GM18907 (cell line): ENCODE results near the gene GCLC.

ENCODE experiments used
- ATAC-seq: cut with Tn5 transposase; IDR thresholded peaks from one replicate; pipeline ENCODE4 v1.9.1; 2021; ENCODE audit warnings: mild to moderate bottlenecking, moderate library complexity; ENCODE audit not compliant: unreplicated experiment

Gene GCLC

DNA sequence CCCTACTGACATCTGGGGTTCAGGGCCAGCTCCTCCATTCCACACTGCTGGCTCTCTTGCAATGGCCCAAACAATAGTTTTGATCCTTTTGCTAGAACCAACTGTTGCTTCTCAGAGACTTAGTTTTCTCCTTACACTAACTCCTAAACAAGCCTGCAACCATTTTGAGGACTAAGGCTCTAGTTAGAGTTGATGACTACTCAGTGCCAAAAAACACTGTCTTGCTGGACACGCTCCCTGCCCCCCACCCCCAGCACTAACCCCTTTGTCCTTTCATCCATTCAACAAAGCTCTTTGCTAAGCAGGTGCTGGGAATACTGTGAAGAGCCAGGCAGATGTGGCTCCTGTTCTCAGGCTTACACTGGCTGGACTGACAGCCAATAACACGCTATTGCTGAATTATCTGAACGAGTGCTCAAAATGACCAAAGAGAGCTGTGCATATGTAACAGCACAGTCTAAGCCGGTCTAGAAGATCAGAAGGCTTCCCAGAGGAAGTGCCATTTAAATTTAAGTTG is 17.6 kb downstream of the GCLC start:
- no peak for ATAC-seq

DNA sequence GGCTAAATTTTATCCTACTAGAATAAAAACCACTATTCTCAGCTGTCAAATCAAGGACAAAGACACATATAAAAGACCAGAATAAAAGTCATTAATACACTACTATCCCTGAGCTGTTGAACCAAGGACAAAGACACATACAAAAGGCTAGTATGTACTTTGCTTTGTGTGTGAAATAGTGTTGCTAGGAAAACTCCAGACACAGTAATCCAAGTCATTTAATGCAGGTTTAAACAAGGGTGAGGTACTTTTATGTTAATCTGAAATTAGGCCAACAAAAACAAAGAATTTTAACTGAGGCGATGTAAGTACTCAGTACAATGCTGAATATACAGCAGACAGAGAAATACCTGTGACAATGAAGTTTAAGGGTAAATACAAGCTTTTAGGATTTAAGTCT is 18.9 kb downstream of the GCLC start:
- ATAC-seq, result no peak

DNA sequence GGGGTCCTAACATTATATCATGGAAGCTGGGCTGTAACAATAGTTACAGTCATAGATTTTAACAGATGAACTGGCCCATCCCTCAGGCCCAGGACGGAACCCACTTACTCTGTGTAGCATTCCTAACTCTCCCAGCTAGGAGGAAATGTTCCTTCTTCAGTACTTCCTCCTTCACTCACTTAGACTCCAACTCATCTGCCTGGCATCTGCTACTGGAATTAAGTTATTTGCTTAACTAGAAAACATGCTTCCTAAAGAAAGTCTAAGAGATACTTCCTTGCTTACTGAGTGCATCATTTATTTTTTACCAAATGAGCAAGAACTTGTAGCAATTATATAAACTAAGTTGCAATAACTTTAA is 20.5 kb downstream of the GCLC start:
- no peak for ATAC-seq

DNA sequence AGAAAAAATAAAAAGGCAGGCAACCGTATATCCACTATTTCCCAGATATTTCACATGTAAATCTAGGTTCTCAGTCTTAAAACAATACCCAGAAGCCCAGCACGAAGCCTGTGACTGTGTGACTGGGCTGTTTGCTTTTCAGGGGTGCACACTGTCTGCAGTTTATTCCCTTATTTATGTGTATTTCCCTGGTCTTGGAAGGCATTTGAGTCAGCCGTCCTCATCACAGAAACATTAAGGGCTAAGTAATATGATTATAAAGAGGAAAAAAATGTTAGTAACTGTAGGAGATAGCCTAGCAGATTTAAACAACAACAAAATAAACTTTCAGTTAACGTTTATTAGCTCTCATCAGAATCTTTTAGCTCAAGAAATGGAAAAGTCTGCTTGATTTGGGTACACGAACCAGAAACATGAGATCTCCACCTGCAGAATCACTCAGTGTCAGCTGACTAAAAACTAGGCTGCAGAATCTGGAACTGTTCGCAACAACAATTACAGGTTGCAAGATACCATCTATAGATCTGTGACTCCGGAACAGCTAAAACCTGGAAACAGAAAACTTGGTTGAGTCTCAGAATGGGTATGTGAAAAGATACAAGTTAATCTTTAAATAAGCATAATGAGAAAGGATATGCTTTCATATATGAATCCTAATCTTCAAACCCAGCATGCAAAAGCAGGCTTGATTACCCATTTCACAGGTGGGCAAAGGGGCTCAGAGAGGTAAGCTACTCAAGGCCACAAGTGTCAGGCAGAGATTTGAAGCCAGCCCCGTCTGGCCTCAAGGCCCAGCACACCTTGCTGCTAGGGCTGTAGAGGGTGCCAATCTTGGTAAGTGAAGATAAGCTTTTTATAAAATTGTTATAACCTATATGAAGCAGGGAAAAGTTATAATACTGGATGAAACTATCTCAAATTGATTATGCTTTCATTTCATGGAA is 21.1 kb downstream of the GCLC start:
- no peak for ATAC-seq

DNA sequence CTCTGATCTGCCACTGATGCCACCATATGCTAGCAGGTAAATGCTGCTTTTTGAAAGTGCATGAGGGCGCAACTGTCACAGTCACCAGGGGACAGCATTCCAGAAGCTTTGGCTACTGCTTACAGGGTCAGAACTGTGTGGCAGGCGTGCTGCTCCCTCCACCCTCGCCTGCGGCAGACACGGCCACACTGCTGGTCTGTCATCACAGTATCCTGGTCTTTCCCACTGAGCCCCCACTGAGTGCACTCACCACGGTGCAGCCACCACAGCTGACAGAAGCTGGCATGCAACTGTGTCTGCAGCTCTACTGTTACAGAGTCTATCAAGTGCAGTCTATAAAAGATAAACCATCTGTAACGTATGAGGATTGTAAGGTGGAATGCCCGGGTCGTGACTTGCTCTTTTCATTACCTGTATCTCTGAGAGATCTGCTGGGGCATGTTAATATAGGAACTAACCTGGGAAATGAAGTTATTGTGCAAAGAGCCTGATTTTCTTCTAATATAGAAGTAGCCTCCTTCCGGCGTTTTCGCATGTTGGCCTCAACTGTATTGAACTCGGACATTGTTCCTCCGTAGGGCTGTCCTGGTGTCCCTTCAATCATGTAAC is 24.5 kb downstream of the GCLC start:
- ATAC-seq, result no peak

DNA sequence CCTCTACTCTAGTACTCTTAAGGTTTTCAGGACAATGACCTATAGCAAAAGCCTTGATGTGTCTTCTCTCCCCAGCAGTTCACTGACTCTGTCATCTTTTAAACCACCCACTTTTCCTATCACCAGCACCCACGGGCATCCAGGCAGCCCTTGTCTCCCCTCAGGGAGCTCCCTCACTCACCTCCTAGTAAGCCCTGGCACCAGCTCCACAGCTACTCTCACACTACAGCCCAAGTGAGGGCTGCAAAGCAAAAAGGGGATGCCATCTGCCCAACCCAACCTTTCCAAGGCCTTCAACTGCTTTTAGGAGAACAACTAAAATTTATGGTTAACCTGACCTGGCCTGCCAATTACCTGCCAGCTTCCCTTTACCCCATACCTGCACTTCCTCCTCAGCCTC is 26.0 kb downstream of the GCLC start:
- no peak for ATAC-seq

DNA sequence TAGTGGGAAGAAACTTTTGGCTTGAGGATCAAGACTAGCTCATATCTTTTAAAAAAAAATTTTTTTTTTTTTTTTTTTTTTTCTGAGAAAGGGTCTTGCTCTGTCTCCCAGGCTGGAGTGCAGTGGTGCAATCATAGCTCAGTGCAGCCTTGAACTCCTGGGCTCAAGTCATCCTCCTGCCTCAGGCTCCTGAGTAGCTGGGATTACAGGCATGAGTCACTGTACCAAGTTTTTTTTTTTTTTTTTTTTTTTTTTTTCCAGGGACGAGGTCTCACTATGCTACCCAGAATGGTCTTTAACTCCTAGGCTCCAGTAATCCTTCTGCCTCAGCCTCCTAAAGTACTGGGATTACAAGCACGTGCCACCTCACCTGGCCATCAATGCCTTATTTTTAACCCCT is 27.9 kb downstream of the GCLC start:
- no peak for ATAC-seq

DNA sequence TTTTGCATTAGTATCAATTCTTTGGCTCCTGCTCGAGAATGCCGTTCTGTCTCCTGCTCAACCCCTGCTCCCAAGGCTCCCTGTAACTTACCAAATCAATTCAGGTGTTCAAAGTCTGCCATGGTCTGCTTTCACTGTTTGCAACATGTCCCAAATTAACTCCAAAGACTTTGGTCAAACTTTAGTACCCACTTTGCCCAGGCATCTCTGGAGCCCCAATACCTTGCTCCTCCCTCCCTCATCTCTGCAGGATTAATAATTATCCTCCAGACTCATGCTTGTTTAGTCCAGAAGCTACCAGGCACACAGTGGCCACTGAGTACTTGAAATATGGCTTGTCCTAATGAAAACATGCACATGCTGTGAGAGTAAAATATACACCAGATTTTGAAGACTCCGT is 30.2 kb downstream of the GCLC start:
- ATAC-seq, result no peak

DNA sequence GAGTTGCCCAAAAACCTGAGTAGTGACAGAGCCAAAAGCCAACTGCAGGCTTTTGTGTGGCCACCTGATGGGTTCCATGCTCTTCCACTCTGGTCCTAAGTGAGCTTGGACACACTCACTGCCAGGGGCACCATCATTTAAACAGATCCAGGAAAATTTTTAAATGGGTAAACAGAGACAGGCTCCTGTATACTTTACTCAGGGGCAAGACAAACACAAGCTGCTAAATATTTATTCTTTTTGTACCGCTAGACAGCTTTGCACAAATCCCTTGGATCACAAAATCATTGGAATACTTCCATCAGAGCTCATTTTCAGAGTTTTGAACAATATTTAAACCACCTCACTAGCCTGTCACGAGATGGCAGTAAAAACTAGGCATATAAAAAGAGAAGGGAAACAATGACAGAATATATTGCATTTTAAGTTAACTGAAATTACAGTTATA is 31.4 kb downstream of the GCLC start:
- ATAC-seq, result no peak

DNA sequence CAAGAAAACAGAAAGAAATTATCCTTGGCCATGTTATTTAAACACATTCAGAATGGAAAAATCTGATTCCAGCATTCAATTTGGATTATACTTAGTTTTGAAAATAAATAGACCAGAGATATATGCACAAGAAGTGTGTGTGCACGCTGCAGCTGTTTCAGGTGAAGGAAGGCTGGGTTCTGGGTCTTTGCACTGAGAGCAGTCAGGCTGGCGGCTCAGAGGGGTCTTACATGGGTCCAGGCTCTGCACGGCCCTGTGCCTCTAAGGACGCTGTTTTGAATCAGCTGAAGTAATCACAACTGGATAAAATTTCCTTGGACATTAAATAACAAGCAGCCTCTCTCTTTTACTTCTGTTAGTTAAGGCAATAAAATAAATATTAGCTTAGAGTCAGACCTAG is 31.8 kb downstream of the GCLC start:
- ATAC-seq, result no peak

DNA sequence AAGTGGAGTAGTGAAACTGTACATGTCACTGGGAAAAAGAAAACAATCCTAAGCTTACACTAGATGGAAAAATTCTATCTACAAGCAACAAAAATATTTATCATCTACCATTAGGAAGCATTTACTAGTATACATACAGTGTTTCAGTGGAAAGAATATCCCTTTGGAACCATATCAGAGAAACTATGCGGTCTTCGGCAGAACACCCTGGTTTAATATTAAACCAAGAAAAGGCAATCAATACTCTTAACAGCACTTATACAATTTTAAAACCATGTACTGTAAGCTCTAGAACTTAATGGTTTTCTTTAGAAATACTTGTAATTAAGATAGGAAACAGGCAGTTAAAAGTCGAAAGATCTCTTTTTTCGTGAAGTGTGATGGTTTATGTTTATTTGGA is 32.3 kb downstream of the GCLC start:
- ATAC-seq, result no peak

DNA sequence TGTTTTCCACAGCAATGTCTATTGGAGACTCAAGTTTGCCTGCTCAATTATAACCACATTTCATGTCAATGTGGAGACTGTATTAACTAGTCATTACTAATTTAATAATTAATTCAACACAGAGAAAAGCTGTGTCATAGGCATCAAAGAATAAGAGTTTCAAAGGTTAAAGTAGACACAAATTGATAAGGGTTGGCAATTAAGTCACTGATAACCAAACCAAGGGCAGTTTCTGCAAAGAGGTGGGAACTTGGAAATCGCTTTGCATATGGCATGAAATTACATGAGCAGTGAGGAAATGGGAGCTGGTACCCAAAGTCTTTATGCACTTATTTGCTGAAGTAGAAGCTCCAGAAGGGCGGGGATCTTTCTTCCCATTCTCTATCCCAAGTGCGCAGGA is 34.2 kb downstream of the GCLC start:
- ATAC-seq, result no peak

DNA sequence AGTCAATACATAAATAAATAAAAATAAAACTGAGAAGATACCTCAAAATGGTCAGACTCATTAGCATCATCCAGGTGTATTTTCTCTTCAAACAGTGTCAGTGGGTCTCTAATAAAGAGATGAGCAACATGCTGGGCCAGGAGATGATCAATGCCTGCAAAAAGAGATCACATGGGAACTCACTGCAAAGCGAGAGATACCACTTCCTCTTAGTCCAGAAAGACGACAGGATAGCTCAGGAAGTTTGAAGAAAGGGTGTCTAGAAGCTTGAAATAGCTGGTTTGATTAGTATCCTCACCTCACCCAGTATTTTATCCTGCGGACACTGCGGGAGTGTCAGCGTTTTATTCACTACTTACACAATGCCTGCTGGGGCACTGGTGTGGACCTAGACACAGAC is 38.0 kb downstream of the GCLC start:
- no peak for ATAC-seq

DNA sequence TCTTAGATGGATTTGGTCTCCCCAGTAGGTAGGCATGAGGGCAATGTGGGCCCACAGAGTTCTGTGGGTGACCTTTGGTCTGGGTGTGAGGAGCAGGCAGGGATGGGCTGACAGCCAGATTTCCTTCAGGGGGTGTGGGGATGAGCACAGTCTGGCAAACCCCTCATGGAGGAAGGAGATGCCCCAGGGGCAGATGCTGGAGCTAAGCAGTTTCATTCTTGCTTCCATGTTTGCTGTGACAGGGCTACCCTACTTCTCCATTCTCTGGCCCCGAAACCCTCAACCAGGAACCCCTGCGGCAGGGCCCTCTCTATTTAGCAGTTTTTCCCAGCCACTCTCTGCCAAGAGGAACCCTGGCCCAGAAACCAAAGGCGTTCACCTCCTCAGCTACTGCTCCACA is 40.4 kb downstream of the GCLC start:
- no peak for ATAC-seq

DNA sequence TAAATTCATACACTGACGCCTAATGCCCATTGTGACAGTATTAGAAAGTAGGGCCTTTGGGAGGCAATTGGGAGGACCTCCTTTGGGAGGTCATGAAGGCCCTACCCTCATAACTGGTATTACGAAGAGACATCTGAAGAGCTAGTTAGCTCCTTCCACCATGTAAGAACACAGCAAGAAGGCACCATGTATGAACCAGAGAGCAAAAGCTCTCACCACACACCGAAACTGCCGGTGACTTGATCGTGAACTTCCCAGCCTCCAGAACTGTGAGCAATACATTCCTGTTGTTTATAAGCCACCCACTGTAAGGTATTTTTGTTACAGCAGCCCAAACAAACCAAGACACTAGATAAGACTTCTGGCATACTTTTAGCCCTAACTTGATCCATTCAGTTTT is 41.8 kb downstream of the GCLC start:
- no peak for ATAC-seq

DNA sequence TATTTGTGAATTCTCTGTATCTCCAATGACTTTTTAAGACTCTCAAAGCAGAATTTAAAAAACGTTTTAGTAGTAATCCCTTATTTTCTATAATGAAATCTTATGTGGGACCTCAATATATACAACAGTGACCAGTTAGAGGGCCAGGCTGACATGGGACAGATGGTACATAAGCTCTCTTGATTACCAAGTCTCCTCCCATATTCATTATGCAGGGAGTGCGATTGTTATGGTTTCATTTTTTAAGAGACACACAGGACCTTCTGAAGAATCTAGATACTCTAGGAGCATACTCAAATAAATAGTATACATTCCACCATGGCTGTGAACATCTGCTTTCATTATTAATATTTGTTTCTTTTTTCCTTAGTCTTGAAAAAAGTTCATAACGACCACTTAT is 43.5 kb downstream of the GCLC start:
- no peak for ATAC-seq

DNA sequence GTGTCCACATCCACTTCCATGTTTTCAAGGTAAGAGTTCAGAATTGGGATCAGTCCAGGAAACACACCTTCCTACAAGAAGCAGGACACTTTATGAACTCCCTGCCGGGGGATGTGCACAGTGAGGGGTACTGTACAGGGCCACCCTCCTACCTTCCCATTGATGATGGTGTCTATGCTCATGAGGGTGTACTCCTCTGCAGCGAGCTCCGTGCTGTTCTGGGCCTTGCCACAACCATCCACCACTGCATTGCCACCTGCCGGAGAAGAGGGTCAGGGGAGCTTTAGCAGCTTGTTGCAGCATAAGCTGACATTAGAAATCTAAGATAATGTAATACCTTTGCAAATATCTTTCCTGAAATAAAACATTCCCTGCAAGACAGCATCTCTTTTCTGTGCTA is 44.8 kb downstream of the GCLC start:
- no peak for ATAC-seq

DNA sequence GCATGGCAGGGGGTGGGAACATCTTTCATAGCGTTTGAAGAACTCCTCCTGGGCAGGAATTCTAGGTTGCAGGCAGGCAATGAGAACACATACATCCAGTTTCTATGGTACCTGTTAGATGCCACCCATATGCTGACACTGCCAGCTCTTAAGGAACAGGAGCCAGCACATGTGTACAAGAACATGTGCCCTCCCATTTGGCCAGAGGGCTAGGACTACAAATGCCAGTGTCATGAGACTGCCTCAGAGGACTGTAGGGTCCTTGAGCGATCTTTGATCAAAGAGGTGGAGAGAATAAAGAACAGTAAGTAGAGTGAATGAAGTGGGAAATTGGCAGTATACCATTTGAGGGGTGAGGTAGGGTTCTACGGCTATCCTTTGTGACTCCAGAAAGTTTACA is 45.8 kb downstream of the GCLC start:
- ATAC-seq, result no peak

DNA sequence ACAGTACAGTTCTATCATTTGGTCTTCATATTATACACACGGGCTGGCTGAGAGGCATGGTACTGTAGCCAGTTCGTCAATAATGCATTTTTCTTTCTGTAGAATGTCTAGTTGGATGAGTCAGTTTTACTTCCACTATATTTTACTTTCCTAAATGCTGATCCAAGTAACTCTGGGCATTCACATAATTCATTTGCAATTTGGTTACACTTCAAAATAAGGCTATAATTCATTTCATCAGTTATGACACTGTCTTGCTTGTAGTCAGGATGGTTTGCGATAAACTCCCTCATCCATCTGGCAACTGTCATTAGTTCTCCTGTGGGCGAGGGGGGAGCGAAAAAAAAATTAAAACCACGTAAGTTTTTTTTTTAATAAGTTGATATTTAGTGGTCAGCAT is 46.3 kb downstream of the GCLC start:
- ATAC-seq, result no peak

DNA sequence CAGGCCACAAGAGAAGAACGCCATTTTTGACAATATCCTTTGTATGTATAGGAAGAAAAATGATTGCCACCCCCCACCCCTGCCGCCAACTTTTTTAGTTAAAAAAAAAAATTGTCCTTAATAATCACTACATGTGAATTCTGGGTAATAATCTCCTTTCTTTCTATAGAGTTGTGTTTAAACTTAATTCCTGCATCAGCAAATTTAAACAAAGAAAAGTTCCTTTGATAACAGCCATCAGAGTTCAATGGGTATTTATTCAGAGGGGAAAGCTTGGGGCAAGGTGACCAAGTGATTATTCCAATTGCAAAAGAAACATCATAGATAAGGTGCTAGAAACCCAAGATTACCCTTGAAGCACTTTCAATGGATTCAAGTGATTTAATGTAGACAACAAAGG is 47.0 kb downstream of the GCLC start:
- ATAC-seq, result no peak

DNA sequence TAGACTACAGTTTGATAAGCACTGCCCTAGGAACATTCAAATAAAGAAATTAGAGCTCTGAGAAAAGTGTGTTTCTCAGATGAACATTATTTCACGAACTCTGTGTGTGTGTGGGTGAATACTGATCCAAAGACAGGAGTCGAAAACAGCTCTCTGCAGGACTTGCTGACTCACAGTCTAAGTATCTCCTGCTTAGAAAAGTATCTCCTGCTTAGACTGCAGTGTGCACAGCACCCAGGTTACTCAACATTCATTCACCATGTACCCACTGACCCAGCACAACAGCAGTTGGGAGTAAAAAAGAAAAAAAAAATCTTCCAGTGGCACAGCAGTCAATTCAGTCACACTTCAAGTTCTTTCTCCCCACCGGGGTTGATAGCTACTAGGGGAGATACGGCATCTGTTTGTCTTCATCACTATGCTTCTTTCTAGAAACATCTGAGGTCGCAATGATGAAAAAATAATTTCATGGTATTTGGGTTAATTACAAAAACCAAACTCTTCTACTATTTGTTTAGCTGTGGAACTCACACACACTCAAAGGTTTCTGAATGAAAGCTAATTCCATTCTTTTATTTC is 48.0 kb downstream of the GCLC start:
- ATAC-seq, result no peak
